Gastrocnemius medialis (tissue), 4 donors: ENCODE data around the gene ADGRV1.

Experiments
- CTCF ChIP-seq, 5 experiments: fragments of 450-650 bp in 3 of 5; fragments of 200-600 bp in 2 of 5; sonication (generic) in 2 of 5; IDR thresholded peaks in 4 of 5; conservative IDR thresholded peaks in 1 of 5; 1 replicate in 4 of 5; 2 replicates in 1 of 5; pipeline ENCODE4 v1.5.1; 2016 to 2019; ENCODE audit warnings: antibody characterized with exemption in 5 of 5, mild to moderate bottlenecking in 3 of 5, moderate library complexity in 3 of 5
- POLR2A ChIP-seq, 2 donors: fragments of 450-650 bp; IDR thresholded peaks; one replicate each; pipeline ENCODE4 v1.6.1; 2017; ENCODE audit warnings: antibody characterized with exemption in 2 of 2, mild to moderate bottlenecking in 2 of 2, moderate library complexity in 2 of 2

GRCh38 chr5:91074615-91075014 is 516.0 kb downstream of the ADGRV1 start:
- TF ChIP-seq CTCF (IDR thresholded peaks at IDR 0.05 in 4 of 5, conservative IDR thresholded peaks at IDR 0.05 in 1 of 5): no peak
- TF ChIP-seq POLR2A (IDR thresholded peaks at IDR 0.05): no peak
